GM19372 (cell line): ENCODE measurements around the gene AMZ1.

Source experiments
- ATAC-seq: cut with Tn5 transposase; IDR thresholded peaks from one replicate; pipeline ENCODE4 v1.9.1; 2021; ENCODE audit warnings: mild to moderate bottlenecking, low read depth, moderate library complexity; ENCODE audit not compliant: unreplicated experiment

The AMZ1 gene

GRCh38 chr7:2764621-2765020 is 76.6 kb downstream of the AMZ1 start:
- ATAC-seq, result no peak
